K562 (cell line): Measurements from ENCODE around the gene INPP5D. TPM values are rescaled to one million over a fixed set of nuclear protein-coding genes. Genes with fewer than 3 reads are reported as not detected.

ENCODE experiments used
- HDAC8 ChIP-seq: fragments of 450-650 bp; IDR thresholded peaks from 2 replicates; pipeline ENCODE4 v1.6.1; 2016; ENCODE audit warnings: mild to moderate bottlenecking, missing genetic modification characterization, moderate library complexity, missing compliant biosample characterization
- HIVEP1 ChIP-seq: fragments of 250-450 bp; sonication (Bioruptor Pico); IDR thresholded peaks from 2 replicates; pipeline ENCODE4 v1.4.0; 2020; ENCODE audit warnings: mild to moderate bottlenecking
- HSF4 ChIP-seq: fragments of 250-450 bp; sonication (Bioruptor Pico); IDR thresholded peaks from 2 replicates; pipeline ENCODE4 v2.1.2; 2022; ENCODE audit warnings: mild to moderate bottlenecking, moderate library complexity, borderline replicate concordance
- ILK ChIP-seq: fragments of 450-650 bp; IDR thresholded peaks from 2 replicates; pipeline ENCODE4 v1.6.1; 2016; ENCODE audit warnings: missing genetic modification characterization, low read depth, mild to moderate bottlenecking, missing compliant biosample characterization, moderate library complexity, borderline replicate concordance
- MEF2D ChIP-seq: conservative IDR thresholded peaks from 2 replicates; pipeline ENCODE4 v1.6.1; 2016; ENCODE audit warnings: low read depth, missing genetic modification characterization, missing compliant biosample characterization
- NR1H2 ChIP-seq: sonication (generic); formaldehyde crosslinking; IDR thresholded peaks from 2 replicates; pipeline ENCODE4 v1.4.0; 2020; ENCODE audit warnings: mild to moderate bottlenecking, missing genetic modification reagents
- PHB ChIP-seq: fragments of 250-450 bp; sonication (Bioruptor Pico); IDR thresholded peaks from 2 replicates; pipeline ENCODE4 v1.5.0; 2021
- POU5F1 ChIP-seq: fragments of 150-350 bp; IDR thresholded peaks from 2 replicates; pipeline ENCODE4 v1.6.1; 2014; ENCODE audit warnings: borderline replicate concordance, low read length, low read depth, mild to moderate bottlenecking; ENCODE audit not compliant: partially characterized antibody
- RBFOX2 ChIP-seq: fragments of 200-400 bp; formaldehyde crosslinking; IDR thresholded peaks from 2 replicates; pipeline ENCODE4 v1.6.1; 2017; ENCODE audit warnings: low read depth, mild to moderate bottlenecking, low read length, moderate library complexity
- SUPT5H ChIP-seq: fragments of 450-650 bp; IDR thresholded peaks from 2 replicates; pipeline ENCODE4 v1.6.1; 2016
- TAL1 ChIP-seq: fragments of 450-650 bp; IDR thresholded peaks from 2 replicates; pipeline ENCODE4 v1.6.1; 2016; ENCODE audit warnings: mild to moderate bottlenecking
- TCF7L2 ChIP-seq: fragments of 150-350 bp; IDR thresholded peaks from 2 replicates; pipeline ENCODE4 v1.6.1; 2016; ENCODE audit warnings: low read depth, mild to moderate bottlenecking, low read length, moderate library complexity
- TRIM28 ChIP-seq: fragments of 450-650 bp; IDR thresholded peaks from 2 replicates; pipeline ENCODE4 v1.6.1; 2017
- ZNF174 ChIP-seq: fragments of 250-450 bp; sonication (Bioruptor Pico); IDR thresholded peaks from 2 replicates; pipeline ENCODE4 v1.4.0; 2020; ENCODE audit warnings: mild to moderate bottlenecking
- ZNF41 ChIP-seq: fragments of 250-450 bp; sonication (Bioruptor Pico); conservative IDR thresholded peaks from 2 replicates; pipeline ENCODE4 v1.4.0; 2020; ENCODE audit warnings: mild to moderate bottlenecking
- ZNF75A ChIP-seq: fragments of 450-650 bp; formaldehyde crosslinking; IDR thresholded peaks from 2 replicates; pipeline ENCODE4 v1.4.0; 2020; ENCODE audit warnings: mild to moderate bottlenecking
- polyA plus RNA-seq, 8 experiments: library from polyadenylated mRNA; depleted of rRNA in 4 of 8; stranded (reverse) in 5 of 8; unstranded in 3 of 8; fragments of >200 nt; fragmentation: Nextera tagmentation in 2 of 8; fragmentation: Illumina TruSeq in 1 of 8; extraction: Ambion mirVana in 2 of 8; extraction: Trizol in 1 of 8; gene quantifications; 2 replicates each; pipeline versions ENCODE4 v1.2.1 to v1.2.3, GENCODE V29; 2011 to 2014; ENCODE audit warnings: inconsistent platforms in 1 of 8, missing spikeins in 1 of 8
- total RNA-seq, 7 experiments: library from RNA; depleted of rRNA in 6 of 7; stranded (reverse); fragments of >200 nt in 6 of 7; fragmentation: Illumina TruSeq in 2 of 7; extraction: Trizol in 2 of 7; gene quantifications; 2 replicates each; pipeline versions ENCODE4 v1.2.1 to v1.2.3, GENCODE V29; 2011 to 2021; ENCODE audit warnings: low replicate concordance in 1 of 7
- TF ChIP-seq, protein P1 (sequence below): fragments of 250-450 bp; sonication (Bioruptor Pico); IDR thresholded peaks from 2 replicates; pipeline ENCODE4 v1.4.0; 2020; ENCODE audit warnings: mild to moderate bottlenecking, moderate library complexity
- TF ChIP-seq, protein P2 (sequence below): sonication (generic); formaldehyde crosslinking; IDR thresholded peaks from 2 replicates; pipeline ENCODE4 v1.8.1; 2023; ENCODE audit warnings: mild to moderate bottlenecking, missing genetic modification reagents
- TF ChIP-seq, protein P3 (sequence below): fragments of 450-650 bp; IDR thresholded peaks from 2 replicates; pipeline ENCODE4 v1.6.1; 2016; ENCODE audit warnings: mild to moderate bottlenecking
- TF ChIP-seq, protein P4 (sequence below): fragments of 200-800 bp; sonication (Bioruptor generic); IDR thresholded peaks from 2 replicates; pipeline ENCODE4 v1.6.1; 2017; ENCODE audit warnings: missing genetic modification characterization, missing compliant biosample characterization

The INPP5D gene
- total and polyA plus RNA-seq, 9 of the 15 experiments (the other 6 are each of a cell fraction or from before 2014, with no cell fraction given), result 0.55 to 6.2 (median 2.2) TPM

DNA sequence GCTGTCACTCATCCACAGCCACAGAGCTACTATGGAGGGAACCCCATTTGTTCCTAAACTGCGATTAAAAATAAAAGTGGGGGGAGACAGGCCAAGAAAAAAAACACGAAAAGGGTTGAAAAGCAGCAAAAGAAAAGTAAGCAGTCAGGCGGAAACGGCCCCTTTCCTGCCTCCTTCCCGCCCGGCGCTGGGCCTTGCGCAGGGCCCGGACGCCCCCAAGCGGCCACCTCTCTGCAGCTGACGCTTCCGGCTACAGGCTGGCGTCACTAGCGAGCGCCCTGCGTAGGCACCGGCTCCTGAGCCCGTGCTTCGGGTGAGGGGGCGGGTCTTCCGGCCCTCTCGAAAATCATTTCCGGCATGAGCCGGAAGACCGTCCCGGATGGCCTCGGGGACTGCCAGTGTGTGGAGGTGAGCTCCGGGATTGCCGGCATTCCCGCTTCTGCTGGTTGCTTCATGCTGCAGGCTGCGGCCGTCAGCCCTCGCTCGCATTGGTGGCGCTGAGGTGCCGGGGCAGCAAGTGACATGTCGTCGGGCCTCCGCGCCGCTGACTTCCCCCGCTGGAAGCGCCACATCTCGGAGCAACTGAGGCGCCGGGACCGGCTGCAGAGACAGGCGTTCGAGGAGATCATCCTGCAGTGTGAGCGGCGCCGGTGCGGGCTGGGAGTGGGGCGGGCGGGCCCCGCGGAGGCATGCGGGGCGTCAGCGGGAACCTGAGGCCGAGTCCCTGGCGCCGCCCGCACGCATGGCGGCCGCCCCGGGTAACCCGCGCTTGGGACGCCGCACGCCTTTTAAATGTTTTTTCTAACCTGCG lies 191.4 kb downstream of the INPP5D start, which contains the start of gene ATG16L1 (continued):
- TF ChIP-seq ILK (no peak), ZNF75A (CRISPR knock-in tag) (no peak), SUPT5H (peak; percentile 76), PHB (CRISPR knock-in tag) (no peak), TAL1 (no peak), RBFOX2 (peak; percentile 91), ZNF41 (no peak), POU5F1 (no peak), MEF2D (no peak), HDAC8 (tag) (no peak), TCF7L2 (no peak), TRIM28 (no peak), NR1H2 (no peak), HIVEP1 (CRISPR knock-in tag) (no peak), HSF4 (CRISPR knock-in tag) (no peak), ZNF174 (CRISPR knock-in tag) (no peak)
- TF ChIP-seq, protein P1, sequence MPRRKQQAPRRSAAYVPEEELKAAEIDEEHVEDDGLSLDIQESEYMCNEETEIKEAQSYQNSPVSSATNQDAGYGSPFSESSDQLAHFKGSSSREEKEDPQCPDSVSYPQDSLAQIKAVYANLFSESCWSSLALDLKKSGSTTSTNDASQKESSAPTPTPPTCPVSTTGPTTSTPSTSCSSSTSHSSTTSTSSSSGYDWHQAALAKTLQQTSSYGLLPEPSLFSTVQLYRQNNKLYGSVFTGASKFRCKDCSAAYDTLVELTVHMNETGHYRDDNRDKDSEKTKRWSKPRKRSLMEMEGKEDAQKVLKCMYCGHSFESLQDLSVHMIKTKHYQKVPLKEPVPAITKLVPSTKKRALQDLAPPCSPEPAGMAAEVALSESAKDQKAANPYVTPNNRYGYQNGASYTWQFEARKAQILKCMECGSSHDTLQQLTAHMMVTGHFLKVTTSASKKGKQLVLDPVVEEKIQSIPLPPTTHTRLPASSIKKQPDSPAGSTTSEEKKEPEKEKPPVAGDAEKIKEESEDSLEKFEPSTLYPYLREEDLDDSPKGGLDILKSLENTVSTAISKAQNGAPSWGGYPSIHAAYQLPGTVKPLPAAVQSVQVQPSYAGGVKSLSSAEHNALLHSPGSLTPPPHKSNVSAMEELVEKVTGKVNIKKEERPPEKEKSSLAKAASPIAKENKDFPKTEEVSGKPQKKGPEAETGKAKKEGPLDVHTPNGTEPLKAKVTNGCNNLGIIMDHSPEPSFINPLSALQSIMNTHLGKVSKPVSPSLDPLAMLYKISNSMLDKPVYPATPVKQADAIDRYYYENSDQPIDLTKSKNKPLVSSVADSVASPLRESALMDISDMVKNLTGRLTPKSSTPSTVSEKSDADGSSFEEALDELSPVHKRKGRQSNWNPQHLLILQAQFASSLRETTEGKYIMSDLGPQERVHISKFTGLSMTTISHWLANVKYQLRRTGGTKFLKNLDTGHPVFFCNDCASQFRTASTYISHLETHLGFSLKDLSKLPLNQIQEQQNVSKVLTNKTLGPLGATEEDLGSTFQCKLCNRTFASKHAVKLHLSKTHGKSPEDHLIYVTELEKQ (CRISPR knock-in tag), result no peak
- TF ChIP-seq, protein P2, sequence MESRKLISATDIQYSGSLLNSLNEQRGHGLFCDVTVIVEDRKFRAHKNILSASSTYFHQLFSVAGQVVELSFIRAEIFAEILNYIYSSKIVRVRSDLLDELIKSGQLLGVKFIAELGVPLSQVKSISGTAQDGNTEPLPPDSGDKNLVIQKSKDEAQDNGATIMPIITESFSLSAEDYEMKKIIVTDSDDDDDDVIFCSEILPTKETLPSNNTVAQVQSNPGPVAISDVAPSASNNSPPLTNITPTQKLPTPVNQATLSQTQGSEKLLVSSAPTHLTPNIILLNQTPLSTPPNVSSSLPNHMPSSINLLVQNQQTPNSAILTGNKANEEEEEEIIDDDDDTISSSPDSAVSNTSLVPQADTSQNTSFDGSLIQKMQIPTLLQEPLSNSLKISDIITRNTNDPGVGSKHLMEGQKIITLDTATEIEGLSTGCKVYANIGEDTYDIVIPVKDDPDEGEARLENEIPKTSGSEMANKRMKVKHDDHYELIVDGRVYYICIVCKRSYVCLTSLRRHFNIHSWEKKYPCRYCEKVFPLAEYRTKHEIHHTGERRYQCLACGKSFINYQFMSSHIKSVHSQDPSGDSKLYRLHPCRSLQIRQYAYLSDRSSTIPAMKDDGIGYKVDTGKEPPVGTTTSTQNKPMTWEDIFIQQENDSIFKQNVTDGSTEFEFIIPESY (CRISPR knock-in tag), result no peak; the same call in 1 of the 2 replicates
- TF ChIP-seq, protein P3, sequence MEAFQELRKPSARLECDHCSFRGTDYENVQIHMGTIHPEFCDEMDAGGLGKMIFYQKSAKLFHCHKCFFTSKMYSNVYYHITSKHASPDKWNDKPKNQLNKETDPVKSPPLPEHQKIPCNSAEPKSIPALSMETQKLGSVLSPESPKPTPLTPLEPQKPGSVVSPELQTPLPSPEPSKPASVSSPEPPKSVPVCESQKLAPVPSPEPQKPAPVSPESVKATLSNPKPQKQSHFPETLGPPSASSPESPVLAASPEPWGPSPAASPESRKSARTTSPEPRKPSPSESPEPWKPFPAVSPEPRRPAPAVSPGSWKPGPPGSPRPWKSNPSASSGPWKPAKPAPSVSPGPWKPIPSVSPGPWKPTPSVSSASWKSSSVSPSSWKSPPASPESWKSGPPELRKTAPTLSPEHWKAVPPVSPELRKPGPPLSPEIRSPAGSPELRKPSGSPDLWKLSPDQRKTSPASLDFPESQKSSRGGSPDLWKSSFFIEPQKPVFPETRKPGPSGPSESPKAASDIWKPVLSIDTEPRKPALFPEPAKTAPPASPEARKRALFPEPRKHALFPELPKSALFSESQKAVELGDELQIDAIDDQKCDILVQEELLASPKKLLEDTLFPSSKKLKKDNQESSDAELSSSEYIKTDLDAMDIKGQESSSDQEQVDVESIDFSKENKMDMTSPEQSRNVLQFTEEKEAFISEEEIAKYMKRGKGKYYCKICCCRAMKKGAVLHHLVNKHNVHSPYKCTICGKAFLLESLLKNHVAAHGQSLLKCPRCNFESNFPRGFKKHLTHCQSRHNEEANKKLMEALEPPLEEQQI, result peak; percentile 71; the same call in 1 of the 2 replicates
- TF ChIP-seq, protein P4, sequence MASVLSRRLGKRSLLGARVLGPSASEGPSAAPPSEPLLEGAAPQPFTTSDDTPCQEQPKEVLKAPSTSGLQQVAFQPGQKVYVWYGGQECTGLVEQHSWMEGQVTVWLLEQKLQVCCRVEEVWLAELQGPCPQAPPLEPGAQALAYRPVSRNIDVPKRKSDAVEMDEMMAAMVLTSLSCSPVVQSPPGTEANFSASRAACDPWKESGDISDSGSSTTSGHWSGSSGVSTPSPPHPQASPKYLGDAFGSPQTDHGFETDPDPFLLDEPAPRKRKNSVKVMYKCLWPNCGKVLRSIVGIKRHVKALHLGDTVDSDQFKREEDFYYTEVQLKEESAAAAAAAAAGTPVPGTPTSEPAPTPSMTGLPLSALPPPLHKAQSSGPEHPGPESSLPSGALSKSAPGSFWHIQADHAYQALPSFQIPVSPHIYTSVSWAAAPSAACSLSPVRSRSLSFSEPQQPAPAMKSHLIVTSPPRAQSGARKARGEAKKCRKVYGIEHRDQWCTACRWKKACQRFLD (CRISPR knock-in tag), result peak; percentile 75
